Measurements from ENCODE around the gene SYVN1.
A peak's percentile ranks its signal among the peaks of the same experiment; 100 is the strongest.

SYVN1 gene

DNA sequence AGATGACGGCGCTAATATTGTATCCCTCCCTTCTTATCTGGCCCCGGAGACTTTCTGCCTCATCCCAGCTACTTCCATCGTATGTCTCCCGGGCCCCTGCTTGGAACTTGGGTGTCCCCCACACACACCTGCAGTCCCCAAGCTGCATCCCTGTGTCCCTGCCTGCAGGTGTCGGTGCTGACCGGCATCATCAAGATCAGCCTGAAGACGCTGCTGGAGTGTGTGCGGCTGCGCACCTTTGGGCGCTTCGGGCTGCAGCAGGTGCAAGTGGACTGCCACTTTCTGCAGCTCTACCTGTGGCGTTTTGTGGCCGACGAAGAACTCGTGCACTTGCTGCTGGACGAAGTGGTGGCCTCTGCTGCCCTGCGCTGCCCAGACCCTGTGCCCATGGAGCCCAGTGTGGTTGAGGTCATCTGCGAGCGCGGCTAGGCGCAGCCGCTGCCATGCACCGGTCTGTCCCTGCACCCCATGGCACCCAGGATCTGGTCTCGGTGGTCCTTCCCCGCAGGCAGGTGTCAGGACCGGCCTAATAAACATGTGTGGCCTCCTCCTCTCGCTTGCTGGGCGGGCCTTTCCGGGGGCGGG, 23.1 kb downstream of the SYVN1 start:
- TF ChIP-seq HDGF (IDR thresholded peaks at IDR 0.05; ENCODE audit: borderline replicate concordance) (peak; percentile 93; the same call in 1 of the 2 replicates), BHLHE40 (IDR thresholded peaks at IDR 0.05; ENCODE audit: borderline replicate concordance) (no peak)
- ChIA-PET CTCF (interaction anchor here (0.6 to 3.5 kb wide), 10 partner anchors 8 to 232 kb away, joined by 3 to 20 read pairs (median 4); partner anchors contain the start of genes ARL2 and CAPN1), POLR2A (interaction anchor here (0.6 to 4.2 kb wide), 16 partner anchors 9 to 98 kb away, joined by 3 to 35 read pairs (median 6); partner anchors contain the start of genes ARL2, CAPN1, CDCA5 and FAU)
- DNase-seq (ENCODE audit: extremely low spot score), result no peak

DNA sequence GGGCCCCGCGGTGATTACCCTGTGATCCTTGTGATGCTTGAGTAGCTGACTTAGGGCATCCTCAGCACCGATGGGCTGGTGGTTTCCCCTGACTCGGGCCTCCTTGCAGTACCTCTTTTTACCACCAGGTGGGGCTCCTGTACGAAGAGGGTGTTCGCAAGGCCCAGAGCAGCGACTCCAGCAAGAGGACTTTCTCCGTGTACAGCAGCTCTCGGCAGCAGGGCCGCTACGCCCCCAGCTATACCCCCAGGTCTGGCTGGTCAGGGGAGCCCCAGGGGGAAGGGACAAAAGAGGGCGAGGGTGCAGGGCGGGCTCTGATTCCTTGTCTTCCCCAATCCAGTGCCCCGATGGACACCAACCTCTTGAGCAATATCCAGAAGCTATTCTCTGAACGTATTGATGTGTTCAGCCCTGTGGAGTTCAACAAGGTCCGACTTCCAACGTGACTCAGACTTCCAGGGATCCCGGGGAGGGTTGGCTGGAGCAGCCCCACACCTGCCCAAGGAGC, 23.9 kb downstream of the SYVN1 start:
- DNase-seq (ENCODE audit: extremely low spot score), result peak; percentile 86
- ChIA-PET CTCF (interaction anchor here (0.6 to 3.5 kb wide), 11 partner anchors 8 to 231 kb away, joined by 3 to 20 read pairs (median 4); partner anchors contain the start of gene ARL2), POLR2A (interaction anchor here (0.6 to 4.2 kb wide), 11 partner anchors 8 to 151 kb away, joined by 3 to 35 read pairs (median 6); partner anchors contain the start of genes CAPN1, FAU, MRPL49 and POLA2)
- TF ChIP-seq, protein P1, sequence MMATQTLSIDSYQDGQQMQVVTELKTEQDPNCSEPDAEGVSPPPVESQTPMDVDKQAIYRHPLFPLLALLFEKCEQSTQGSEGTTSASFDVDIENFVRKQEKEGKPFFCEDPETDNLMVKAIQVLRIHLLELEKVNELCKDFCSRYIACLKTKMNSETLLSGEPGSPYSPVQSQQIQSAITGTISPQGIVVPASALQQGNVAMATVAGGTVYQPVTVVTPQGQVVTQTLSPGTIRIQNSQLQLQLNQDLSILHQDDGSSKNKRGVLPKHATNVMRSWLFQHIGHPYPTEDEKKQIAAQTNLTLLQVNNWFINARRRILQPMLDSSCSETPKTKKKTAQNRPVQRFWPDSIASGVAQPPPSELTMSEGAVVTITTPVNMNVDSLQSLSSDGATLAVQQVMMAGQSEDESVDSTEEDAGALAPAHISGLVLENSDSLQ (IDR thresholded peaks at IDR 0.05), result no peak
- TF ChIP-seq FOXM1 (IDR thresholded peaks at IDR 0.05; ENCODE audit: borderline replicate concordance) (no peak), L3MBTL2 (conservative IDR thresholded peaks at IDR 0.05) (no peak), HDGF (IDR thresholded peaks at IDR 0.05; ENCODE audit: borderline replicate concordance) (no peak), NFRKB (IDR thresholded peaks at IDR 0.05) (no peak), SUZ12 (IDR thresholded peaks at IDR 0.05) (no peak), ELF4 (IDR thresholded peaks at IDR 0.05) (no peak), ARNT (IDR thresholded peaks at IDR 0.05) (no peak), ZNF384 (IDR thresholded peaks at IDR 0.05) (no peak), SP1 (IDR thresholded peaks at IDR 0.05) (no peak), CTBP1 (IDR thresholded peaks at IDR 0.05; ENCODE audit: borderline replicate concordance) (no peak), BHLHE40 (IDR thresholded peaks at IDR 0.05; ENCODE audit: borderline replicate concordance) (no peak), FOXK2 (IDR thresholded peaks at IDR 0.05) (no peak), TARDBP (IDR thresholded peaks at IDR 0.05) (no peak), FOXA1 (IDR thresholded peaks at IDR 0.05) (no peak), LEF1 (IDR thresholded peaks at IDR 0.05; ENCODE audit: borderline replicate concordance) (no peak)

DNA sequence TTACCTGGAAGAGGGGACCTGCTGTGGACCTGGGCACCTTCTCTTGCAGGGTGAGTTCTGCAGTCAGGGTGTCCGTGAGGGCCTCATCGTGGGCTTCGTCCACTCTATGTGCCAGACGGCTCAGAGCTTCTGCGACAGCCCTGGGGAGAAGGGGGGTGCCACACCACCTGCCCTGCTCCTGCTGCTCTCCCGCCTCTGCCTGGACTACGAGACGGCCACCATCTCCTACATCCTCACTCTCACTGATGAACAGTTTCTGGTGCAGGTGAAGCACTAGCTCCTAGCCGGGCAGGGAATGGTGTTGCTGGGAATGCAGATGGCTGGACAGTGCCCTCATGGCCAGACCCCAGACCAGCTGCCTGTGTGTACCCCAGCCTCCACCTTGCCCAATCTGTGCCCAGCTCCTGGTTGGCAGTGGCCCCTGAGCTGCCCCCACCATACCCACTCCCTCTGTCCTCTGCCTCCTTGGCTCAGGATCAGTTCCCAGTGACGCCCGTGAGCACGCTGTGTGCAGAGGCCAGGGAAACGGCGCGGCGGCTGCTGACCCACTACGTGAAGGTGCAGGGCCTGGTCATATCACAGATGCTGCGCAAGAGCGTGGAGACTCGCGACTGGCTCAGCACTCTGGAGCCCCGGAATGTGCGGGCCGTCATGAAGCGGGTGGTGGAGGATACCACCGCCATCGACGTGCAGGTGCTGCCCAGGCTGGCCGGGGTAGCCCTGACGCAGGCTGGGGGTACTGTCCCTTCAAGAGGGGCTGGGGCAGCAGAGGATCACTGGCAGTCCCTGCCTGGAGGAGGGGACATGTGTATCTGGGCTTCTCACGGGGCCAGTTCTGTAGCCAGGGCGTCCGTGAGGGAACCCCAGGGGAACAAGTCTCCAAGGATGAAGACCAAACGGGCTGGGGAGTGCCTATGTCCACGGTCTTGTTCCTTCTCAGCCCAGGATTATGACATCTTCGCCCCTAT, 24.8 kb downstream of the SYVN1 start:
- ChIA-PET CTCF (interaction anchor here (1.0 to 3.5 kb wide), 7 partner anchors 7 to 219 kb away, joined by 3 to 20 read pairs (median 4); no protein-coding TSS in a partner anchor), POLR2A (interaction anchor here (0.8 to 4.2 kb wide), 5 partner anchors 11 to 152 kb away, joined by 3 to 35 read pairs (median 13); partner anchors contain the start of genes FAU, MRPL49, POLA2 and SYVN1)
- no peak for DNase-seq (ENCODE audit: extremely low spot score)
- TF ChIP-seq CTBP1 (IDR thresholded peaks at IDR 0.05; ENCODE audit: borderline replicate concordance) (no peak), FOXA1 (IDR thresholded peaks at IDR 0.05) (no peak), FOXM1 (IDR thresholded peaks at IDR 0.05; ENCODE audit: borderline replicate concordance) (no peak), NFRKB (IDR thresholded peaks at IDR 0.05) (no peak)
- TF ChIP-seq, protein P1 (IDR thresholded peaks at IDR 0.05), result no peak

DNA sequence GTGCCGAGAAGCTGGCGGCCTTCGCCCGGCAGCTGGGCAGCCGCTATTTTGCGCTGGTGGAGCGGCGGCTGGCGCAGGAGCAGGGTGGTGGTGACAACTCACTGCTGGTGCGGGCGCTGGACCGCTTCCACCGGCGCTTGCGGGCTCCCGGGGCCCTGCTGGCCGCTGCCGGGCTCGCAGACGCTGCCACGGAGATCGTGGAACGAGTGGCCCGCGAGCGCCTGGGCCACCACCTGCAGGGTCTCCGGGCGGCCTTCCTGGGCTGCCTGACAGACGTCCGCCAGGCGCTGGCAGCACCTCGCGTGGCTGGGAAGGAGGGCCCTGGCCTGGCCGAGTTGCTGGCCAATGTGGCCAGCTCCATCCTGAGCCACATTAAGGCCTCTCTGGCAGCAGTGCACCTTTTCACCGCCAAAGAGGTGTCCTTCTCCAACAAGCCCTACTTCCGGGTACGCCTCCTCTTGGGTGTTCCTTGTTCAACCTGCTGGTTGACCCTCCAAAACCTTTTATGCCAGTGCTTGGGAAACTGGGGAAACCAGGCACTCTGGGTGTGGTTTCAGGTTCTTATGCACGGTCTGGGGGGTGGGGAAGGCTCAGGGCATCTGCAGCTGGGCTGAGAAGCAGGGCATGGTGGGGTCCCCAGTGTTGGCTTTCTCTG, 25.7 kb downstream of the SYVN1 start:
- CTCF ChIA-PET, result interaction anchor here (1.1 kb wide), 1 partner anchor 9 kb away, joined by 3 read pairs; no protein-coding TSS in a partner anchor
- POLR2A ChIA-PET, result interaction anchor here (0.8 to 2.2 kb wide), 2 partner anchors 13 to 26 kb away, joined by 3 to 18 read pairs; partner anchors contain the start of gene VPS51
- no peak for TF ChIP-seq ARNT (IDR thresholded peaks at IDR 0.05)
- no peak for TF ChIP-seq ZNF384 (IDR thresholded peaks at IDR 0.05)
- TF ChIP-seq, protein P1 (IDR thresholded peaks at IDR 0.05), result no peak
- TF ChIP-seq FOXM1 (IDR thresholded peaks at IDR 0.05; ENCODE audit: borderline replicate concordance), result no peak
- TF ChIP-seq SUZ12 (IDR thresholded peaks at IDR 0.05), result no peak
- TF ChIP-seq ELF4 (IDR thresholded peaks at IDR 0.05), result no peak
- TF ChIP-seq L3MBTL2 (conservative IDR thresholded peaks at IDR 0.05), result no peak
- TF ChIP-seq TARDBP (IDR thresholded peaks at IDR 0.05), result no peak
- no peak for TF ChIP-seq CTBP1 (IDR thresholded peaks at IDR 0.05; ENCODE audit: borderline replicate concordance)
- TF ChIP-seq BHLHE40 (IDR thresholded peaks at IDR 0.05; ENCODE audit: borderline replicate concordance), result no peak
- DNase-seq (ENCODE audit: extremely low spot score), result no peak

DNA sequence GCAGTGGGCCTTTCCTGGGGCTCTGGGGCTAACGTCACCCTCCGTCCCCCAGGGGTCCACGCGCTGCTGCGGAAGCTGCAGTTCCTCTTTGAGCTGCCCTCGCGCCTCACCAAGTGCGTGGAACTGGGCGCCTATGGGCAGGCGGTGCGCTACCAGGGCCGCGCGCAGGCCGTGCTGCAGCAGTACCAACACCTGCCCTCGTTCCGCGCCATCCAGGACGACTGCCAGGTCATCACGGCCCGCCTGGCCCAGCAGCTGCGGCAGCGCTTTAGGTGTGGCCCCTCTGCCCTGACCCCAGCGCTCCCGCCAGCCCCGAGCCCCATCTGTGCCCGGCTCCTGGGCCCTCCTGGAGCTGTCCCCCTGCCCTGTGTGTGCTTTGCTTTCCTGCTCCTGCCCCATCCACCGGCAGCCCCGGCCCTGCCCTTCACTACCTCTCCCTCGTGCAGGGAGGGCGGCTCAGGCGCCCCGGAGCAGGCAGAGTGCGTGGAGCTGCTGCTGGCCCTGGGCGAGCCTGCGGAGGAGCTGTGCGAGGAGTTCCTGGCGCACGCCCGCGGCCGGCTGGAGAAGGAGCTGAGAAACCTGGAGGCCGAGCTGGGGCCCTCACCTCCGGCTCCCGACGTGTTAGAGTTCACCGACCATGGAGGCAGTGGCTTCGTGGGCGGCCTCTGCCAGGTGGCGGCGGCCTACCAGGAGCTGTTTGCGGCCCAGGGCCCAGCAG, 26.4 kb downstream of the SYVN1 start:
- ChIA-PET CTCF (no interaction called here), POLR2A (interaction anchor here (0.6 to 0.8 kb wide), 3 partner anchors 9 to 27 kb away, joined by 3 read pairs; no protein-coding TSS in a partner anchor)
- TF ChIP-seq ELF4 (IDR thresholded peaks at IDR 0.05) (no peak), HDGF (IDR thresholded peaks at IDR 0.05; ENCODE audit: borderline replicate concordance) (no peak), FOXA1 (IDR thresholded peaks at IDR 0.05) (no peak), SP1 (IDR thresholded peaks at IDR 0.05) (no peak), TARDBP (IDR thresholded peaks at IDR 0.05) (no peak), L3MBTL2 (conservative IDR thresholded peaks at IDR 0.05) (no peak), ARNT (IDR thresholded peaks at IDR 0.05) (no peak), ZNF384 (IDR thresholded peaks at IDR 0.05) (no peak), NFRKB (IDR thresholded peaks at IDR 0.05) (no peak), FOXK2 (IDR thresholded peaks at IDR 0.05) (no peak), CTBP1 (IDR thresholded peaks at IDR 0.05; ENCODE audit: borderline replicate concordance) (no peak), SUZ12 (IDR thresholded peaks at IDR 0.05) (no peak)
- TF ChIP-seq, protein P1 (IDR thresholded peaks at IDR 0.05), result no peak
- no peak for DNase-seq (ENCODE audit: extremely low spot score)
